Measurements from ENCODE around the gene LRRC25. TPM values are rescaled to one million over a fixed set of nuclear protein-coding genes. Genes with fewer than 3 reads are reported as not detected.

The LRRC25 gene
- polyA plus RNA-seq (ENCODE audit: insufficient read length in 3 of 3) = 1 to 10 TPM in 1 of 3 donors, under 1 TPM in 2; 0.75 to 1.6 (median 0.88) TPM
- long read RNA-seq, donor 1 = 0 reads
- long read RNA-seq, donor 2 = 0 reads
- long read RNA-seq, donor 3 = 0 reads
- long read RNA-seq, donor 4 = 0 reads
- long read RNA-seq, donor 5, partial matches to known transcripts = 0 of 2 reads
- long read RNA-seq, donor 5, other reads (novel, unspliced or antisense) = 0 of 2 reads
- long read RNA-seq, donor 6, partial matches to known transcripts = 0 of 1 reads
- long read RNA-seq, donor 6, other reads (novel, unspliced or antisense) = 0 of 1 reads
- long read RNA-seq, donor 7 = 0 reads
- long read RNA-seq, donor 8 = 0 reads
- long read RNA-seq, donor 9, partial matches to known transcripts = 0 of 1 reads
- long read RNA-seq, donor 9, other reads (novel, unspliced or antisense) = 0 of 1 reads
- long read RNA-seq, donor 10 = 0 reads
- long read RNA-seq, donor 11 = 0 reads
- long read RNA-seq, donor 12, partial matches to known transcripts = 0 of 1 reads
- long read RNA-seq, donor 12, other reads (novel, unspliced or antisense) = 0 of 1 reads
- long read RNA-seq, donor 13 = 0 reads
- long read RNA-seq, donor 14 = 0 reads
- long read RNA-seq, donor 15, partial matches to known transcripts = 0 of 1 reads
- long read RNA-seq, donor 15, other reads (novel, unspliced or antisense) = 0 of 1 reads
- long read RNA-seq, donor 16, partial matches to known transcripts = 0 of 1 reads
- long read RNA-seq, donor 16, other reads (novel, unspliced or antisense) = 0 of 1 reads

- no peak for DNase-seq (ENCODE audit: extremely low read depth in 1 of 11, low read depth in 9 of 11, low spot score in 4 of 11)
Observed at GRCh38 chr19:18397242-18398202, at the start of gene LRRC25. Gene LRRC25, minus strand, starts transcription at chr19:18397622. Its CDS starts 659 bp downstream, at chr19:18396963.

GRCh38 chr19:18446811-18447359 lies 49.5 kb upstream of the LRRC25 start:
- DNase-seq (ENCODE audit: extremely low read depth in 1 of 11, low read depth in 9 of 11, low spot score in 4 of 11) = no peak

GRCh38 chr19:18446145-18446810 lies 48.9 kb upstream of the LRRC25 start:
- DNase-seq (ENCODE audit: extremely low read depth in 1 of 11, low read depth in 9 of 11, low spot score in 4 of 11) = no peak

- DNase-seq (ENCODE audit: extremely low read depth in 1 of 11, low read depth in 9 of 11, low spot score in 4 of 11) = no peak
Observed at GRCh38 chr19:18445262-18445948, 48.0 kb upstream of the LRRC25 start.

GRCh38 chr19:18444513-18444912 lies 47.1 kb upstream of the LRRC25 start:
- DNase-seq (ENCODE audit: extremely low read depth in 1 of 11, low read depth in 9 of 11, low spot score in 4 of 11) = no peak

GRCh38 chr19:18443831-18444230 lies 46.4 kb upstream of the LRRC25 start:
- DNase-seq (ENCODE audit: extremely low read depth in 1 of 11, low read depth in 9 of 11, low spot score in 4 of 11) = no peak

GRCh38 chr19:18443406-18443805 lies 46.0 kb upstream of the LRRC25 start:
- no peak for DNase-seq (ENCODE audit: extremely low read depth in 1 of 11, low read depth in 9 of 11, low spot score in 4 of 11)

- DNase-seq (ENCODE audit: extremely low read depth in 1 of 11, low read depth in 9 of 11, low spot score in 4 of 11) = no peak
Observed at GRCh38 chr19:18442941-18443340, 45.5 kb upstream of the LRRC25 start.

GRCh38 chr19:18441804-18442788 lies 44.7 kb upstream of the LRRC25 start:
- no peak for DNase-seq (ENCODE audit: extremely low read depth in 1 of 11, low read depth in 9 of 11, low spot score in 4 of 11)

GRCh38 chr19:18440936-18441803 lies 43.7 kb upstream of the LRRC25 start:
- no peak for DNase-seq (ENCODE audit: extremely low read depth in 1 of 11, low read depth in 9 of 11, low spot score in 4 of 11)

- DNase-seq (ENCODE audit: extremely low read depth in 1 of 11, low read depth in 9 of 11, low spot score in 4 of 11) = no peak
Observed at GRCh38 chr19:18440415-18440877, 43.0 kb upstream of the LRRC25 start.

- DNase-seq (ENCODE audit: extremely low read depth in 1 of 11, low read depth in 9 of 11, low spot score in 4 of 11) = no peak
Observed at GRCh38 chr19:18439910-18440237, 42.5 kb upstream of the LRRC25 start.

GRCh38 chr19:18439025-18439909 lies 41.8 kb upstream of the LRRC25 start:
- DNase-seq (ENCODE audit: extremely low read depth in 1 of 11, low read depth in 9 of 11, low spot score in 4 of 11) = no peak

- no peak for DNase-seq (ENCODE audit: extremely low read depth in 1 of 11, low read depth in 9 of 11, low spot score in 4 of 11)
Observed at GRCh38 chr19:18438331-18439024, 41.1 kb upstream of the LRRC25 start.
